Uterus (tissue), 4 donors: ENCODE results near the gene DALRD3. TPM values are rescaled to one million over a fixed set of nuclear protein-coding genes. Genes with fewer than 3 reads are reported as not detected.

Source experiments
- DNase-seq, 2 donors: peaks; one replicate each; pipeline ENCODE4 v3.0.0-alpha.2; 2019 to 2020
- H3K27ac ChIP-seq, 2 donors: fragments of 200-600 bp; sonication (generic); 1 replicate in 1 of 2; 2 replicates in 1 of 2; pipeline ENCODE4 v1.5.1; 2016 to 2018
- H3K27me3 ChIP-seq, 2 donors: fragments of 200-600 bp; sonication (generic); one replicate each; pipeline ENCODE4 v1.5.1; 2018 to 2019; ENCODE audit warnings: control low read depth in 1 of 2
- H3K36me3 ChIP-seq, 2 donors: fragments of 200-600 bp; sonication (generic); one replicate each; pipeline ENCODE4 v1.5.1; 2019; ENCODE audit warnings: control low read depth in 1 of 2
- H3K4me1 ChIP-seq, 2 donors: fragments of 200-600 bp; sonication (generic); one replicate each; pipeline ENCODE4 v1.5.1; 2018 to 2019; ENCODE audit warnings: control low read depth in 1 of 2
- H3K4me3 ChIP-seq, 2 donors: fragments of 200-600 bp; sonication (generic); 1 replicate in 1 of 2; 2 replicates in 1 of 2; pipeline ENCODE4 v1.5.1; 2018 to 2019; ENCODE audit warnings: mild to moderate bottlenecking in 1 of 2
- H3K9me3 ChIP-seq, 2 donors: fragments of 200-600 bp; sonication (generic); one replicate each; pipeline ENCODE4 v1.5.1; 2019; ENCODE audit warnings: control low read depth in 1 of 2
- CTCF ChIP-seq, 4 experiments: fragments of 200-600 bp in 2 of 4; fragments of 450-650 bp in 2 of 4; sonication (generic) in 2 of 4; IDR thresholded peaks; one replicate each; pipeline ENCODE4 v1.5.1; 2016 to 2019; ENCODE audit warnings: antibody characterized with exemption in 4 of 4, mild to moderate bottlenecking in 2 of 4, moderate library complexity in 1 of 4
- POLR2A ChIP-seq, 2 donors: fragments of 450-650 bp; IDR thresholded peaks; one replicate each; pipeline ENCODE4 v1.6.1; 2016; ENCODE audit warnings: antibody characterized with exemption in 2 of 2, mild to moderate bottlenecking in 1 of 2, moderate library complexity in 1 of 2
- intact Hi-C: fragments of 100-400 bp; cut with DNase I; formaldehyde crosslinking; loops from one replicate; pipeline ENCODE4 v1.15.1; 2023; ENCODE audit warnings: low total_unique reads
- total RNA-seq, 4 donors: library from RNA; depleted of rRNA in 3 of 4; stranded (reverse); fragments of >200 nt in 3 of 4; gene quantifications; one replicate each; pipeline versions ENCODE4 v1.1.0 to v1.2.4, GENCODE V29; 2014 to 2023
- donor health status: DM: yes; HTN: yes; CAD: no.

The DALRD3 gene
- total RNA-seq, 4 donors from 2014 or later = 13.8 to 93.0 (median 27.7) TPM

GRCh38 chr3:49021813-49022687 is 3.7 kb upstream of the DALRD3 start, which contains the start of gene NDUFAF3:
Gene NDUFAF3, plus strand, starts transcription at chr3:49022121. Its CDS starts 24 bp downstream, at chr3:49022145.
- DNase-seq = peak; percentile 90 to 93
- no peaks in the 10 kb centered on the region for H3K27me3 ChIP-seq
- TF ChIP-seq POLR2A (IDR thresholded peaks at IDR 0.05) (peak; percentile 53 to 90), CTCF (IDR thresholded peaks at IDR 0.05) (peak; percentile 98 to 99 (median 98))
- intact Hi-C loops = no loop called here
- peak within 1 kb of the TSS; percentile 98 to 100 for H3K27ac ChIP-seq
- H3K9me3 ChIP-seq = no peaks in the 10 kb centered on the region
- H3K4me3 ChIP-seq = peak within 1 kb of the TSS; percentile 89 to 93
- H3K4me1 ChIP-seq = peaks cover 0 to 14% of the 10 kb centered on the region in 2 donors
- no peaks in the 10 kb centered on the region for H3K36me3 ChIP-seq

GRCh38 chr3:49021213-49021812 is 2.9 kb upstream of the DALRD3 start:
- H3K36me3 ChIP-seq = no peaks in the 10 kb centered on the region
- intact Hi-C loops = no loop called here
- TF ChIP-seq CTCF (IDR thresholded peaks at IDR 0.05) = no peak
- TF ChIP-seq POLR2A (IDR thresholded peaks at IDR 0.05) = peak; percentile 96 to 99
- DNase-seq = peak; percentile 99
- H3K9me3 ChIP-seq = no peaks in the 10 kb centered on the region
- H3K27me3 ChIP-seq = no peaks in the 10 kb centered on the region
- peak overlapping the region; percentile 89 to 93 for H3K4me3 ChIP-seq
- H3K27ac ChIP-seq = peak overlapping the region; percentile 98 to 100
- peaks cover 0 to 14% of the 10 kb centered on the region in 2 donors for H3K4me1 ChIP-seq

DNA sequence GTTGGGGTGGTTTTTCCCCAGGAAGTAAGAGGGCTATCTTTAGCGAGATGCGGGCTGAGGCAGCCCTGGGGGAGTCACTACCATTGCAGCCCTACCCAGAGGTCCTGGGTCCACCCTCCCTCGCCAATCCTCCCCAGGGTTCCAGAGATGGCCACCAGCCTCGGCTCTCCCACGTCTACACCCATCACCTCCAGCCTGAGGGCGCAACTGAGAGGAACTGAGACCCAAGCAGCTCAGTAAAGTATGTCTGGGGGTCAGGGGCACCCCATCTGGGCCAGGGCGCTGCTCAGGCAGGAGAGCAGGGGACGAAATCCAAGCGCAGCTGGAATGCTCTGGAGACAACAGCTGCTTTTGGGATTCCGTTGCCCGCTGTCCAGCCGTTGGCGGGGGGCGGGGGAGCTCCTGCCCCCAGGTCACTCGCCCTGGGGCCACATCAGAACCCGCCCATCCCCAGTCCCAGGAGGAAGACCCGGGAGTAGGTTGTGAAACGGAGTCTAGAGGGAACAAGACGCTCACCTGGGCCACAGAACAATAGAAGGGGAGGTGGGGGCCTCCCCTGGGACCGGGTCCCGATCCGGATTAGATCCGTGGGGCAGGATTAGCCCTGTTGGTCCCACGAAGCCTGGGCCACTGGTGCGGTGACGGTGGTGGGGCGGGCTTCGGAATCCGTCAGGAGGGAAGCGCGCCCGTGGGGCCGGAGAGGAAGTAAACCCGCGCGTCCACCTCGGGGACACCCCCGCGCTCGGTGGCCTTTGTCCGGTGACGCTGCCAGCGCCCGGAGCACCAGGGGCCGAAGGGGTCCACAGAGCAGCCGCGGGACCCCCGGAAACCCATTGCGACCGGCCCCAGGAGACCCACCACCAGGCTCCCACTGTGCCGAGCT is 2.2 kb upstream of the DALRD3 start:
- Histone ChIP-seq H3K4me3 (peak overlapping the region; percentile 89 to 93), H3K27ac (peak overlapping the region; percentile 98 to 100), H3K4me1 (peaks cover 0 to 14% of the 10 kb centered on the region in 2 donors), H3K36me3 (no peaks in the 10 kb centered on the region), H3K9me3 (no peaks in the 10 kb centered on the region), H3K27me3 (no peaks in the 10 kb centered on the region)
- no peak for TF ChIP-seq CTCF (IDR thresholded peaks at IDR 0.05)
- TF ChIP-seq POLR2A (IDR thresholded peaks at IDR 0.05) = no peak
- intact Hi-C loops = no loop called here
- peak in 1 of 2 donors; percentile 51 for DNase-seq

- H3K9me3 ChIP-seq = no peaks in the 10 kb centered on the region
- H3K4me1 ChIP-seq = peaks cover 0 to 14% of the 10 kb centered on the region in 2 donors
- no peak for DNase-seq
- H3K27ac ChIP-seq = peak overlapping the region; percentile 98 to 100
- H3K4me3 ChIP-seq = peak overlapping the region; percentile 89 to 93
- intact Hi-C loops = no loop called here
- TF ChIP-seq POLR2A (IDR thresholded peaks at IDR 0.05) = no peak
- no peak for TF ChIP-seq CTCF (IDR thresholded peaks at IDR 0.05)
- no peaks in the 10 kb centered on the region for H3K27me3 ChIP-seq
- H3K36me3 ChIP-seq = no peaks in the 10 kb centered on the region
These were observed 1.6 kb upstream of the DALRD3 start for GRCh38 chr3:49019941-49020329.
